22Rv1 (cell line): Measurements from ENCODE around the gene ARMC7.
"Not testable (repeated sequence)": the region's sequence is repeated elsewhere in the genome, so short reads cannot be mapped to it uniquely, and the experiment has no call there.

Source experiments
- ZFX ChIP-seq: fragments of 450-650 bp; IDR thresholded peaks from 2 replicates; pipeline ENCODE4 v1.6.1; 2017; ENCODE audit warnings: antibody characterized with exemption, borderline replicate concordance
- TF ChIP-seq, protein P1 (sequence below): fragments of 450-650 bp; IDR thresholded peaks from 2 replicates; pipeline ENCODE4 v1.5.1; 2017; ENCODE audit warnings: mild to moderate bottlenecking

DNA sequence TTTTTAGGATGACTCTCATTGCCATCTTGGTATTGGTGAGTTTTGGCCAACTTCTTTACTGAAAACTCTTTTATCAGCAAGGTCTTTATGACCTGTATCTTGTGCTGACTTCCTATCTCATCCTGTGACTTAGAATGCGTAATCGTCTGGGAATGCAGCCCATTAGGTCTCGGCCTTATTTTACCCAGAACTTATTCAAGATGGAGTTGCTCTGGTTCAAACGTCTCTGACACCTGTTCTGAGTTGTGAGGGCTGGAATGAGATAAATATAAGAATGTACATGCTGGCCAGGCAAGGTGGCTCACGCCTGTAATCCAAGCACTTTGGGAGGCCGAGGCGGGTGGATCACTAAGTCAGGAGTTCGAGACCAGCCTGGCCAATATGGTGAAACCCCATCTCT lies 48.7 kb downstream of the ARMC7 start:
- TF ChIP-seq, protein P1, sequence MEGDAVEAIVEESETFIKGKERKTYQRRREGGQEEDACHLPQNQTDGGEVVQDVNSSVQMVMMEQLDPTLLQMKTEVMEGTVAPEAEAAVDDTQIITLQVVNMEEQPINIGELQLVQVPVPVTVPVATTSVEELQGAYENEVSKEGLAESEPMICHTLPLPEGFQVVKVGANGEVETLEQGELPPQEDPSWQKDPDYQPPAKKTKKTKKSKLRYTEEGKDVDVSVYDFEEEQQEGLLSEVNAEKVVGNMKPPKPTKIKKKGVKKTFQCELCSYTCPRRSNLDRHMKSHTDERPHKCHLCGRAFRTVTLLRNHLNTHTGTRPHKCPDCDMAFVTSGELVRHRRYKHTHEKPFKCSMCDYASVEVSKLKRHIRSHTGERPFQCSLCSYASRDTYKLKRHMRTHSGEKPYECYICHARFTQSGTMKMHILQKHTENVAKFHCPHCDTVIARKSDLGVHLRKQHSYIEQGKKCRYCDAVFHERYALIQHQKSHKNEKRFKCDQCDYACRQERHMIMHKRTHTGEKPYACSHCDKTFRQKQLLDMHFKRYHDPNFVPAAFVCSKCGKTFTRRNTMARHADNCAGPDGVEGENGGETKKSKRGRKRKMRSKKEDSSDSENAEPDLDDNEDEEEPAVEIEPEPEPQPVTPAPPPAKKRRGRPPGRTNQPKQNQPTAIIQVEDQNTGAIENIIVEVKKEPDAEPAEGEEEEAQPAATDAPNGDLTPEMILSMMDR = not testable (repeated sequence)
- not testable (repeated sequence) for TF ChIP-seq ZFX
